Muscle layer of duodenum (tissue), 2 donors: Measurements from ENCODE around the gene IPO7.
"Not testable (repeated sequence)": the region's sequence is repeated elsewhere in the genome, so short reads cannot be mapped to it uniquely, and the experiment has no call there.

Experiments
- H3K27ac ChIP-seq: one replicate; pipeline ENCODE4 v1.7.0; 2013; ENCODE audit warnings: mild to moderate bottlenecking, low read length
- H3K27me3 ChIP-seq: one replicate; pipeline ENCODE4 v1.7.0; 2013; ENCODE audit warnings: low read depth, mild to moderate bottlenecking, control low read depth, low read length
- H3K36me3 ChIP-seq, 2 donors: one replicate each; pipeline ENCODE4 v1.7.0; 2013; ENCODE audit warnings: low read length in 2 of 2, control low read depth in 1 of 2, mild to moderate bottlenecking in 1 of 2; ENCODE audit not compliant: insufficient read depth in 2 of 2, control insufficient read depth in 1 of 2
- H3K4me1 ChIP-seq, 2 donors: one replicate each; pipeline ENCODE4 v1.7.0; 2013; ENCODE audit warnings: low read length in 2 of 2, mild to moderate bottlenecking in 2 of 2, control low read depth in 1 of 2, moderate library complexity in 1 of 2; ENCODE audit not compliant: insufficient read depth in 2 of 2, control insufficient read depth in 1 of 2
- H3K4me3 ChIP-seq, 2 donors: one replicate each; pipeline ENCODE4 v1.7.0; 2013; ENCODE audit warnings: low read length in 2 of 2, low read depth in 1 of 2, mild to moderate bottlenecking in 1 of 2
- H3K9me3 ChIP-seq, 2 donors: one replicate each; pipeline ENCODE4 v1.7.0; 2013; ENCODE audit warnings: low read length in 2 of 2, control low read depth in 1 of 2, mild to moderate bottlenecking in 1 of 2; ENCODE audit not compliant: control insufficient read depth in 1 of 2
- donor health status: healthy.

IPO7 gene

DNA sequence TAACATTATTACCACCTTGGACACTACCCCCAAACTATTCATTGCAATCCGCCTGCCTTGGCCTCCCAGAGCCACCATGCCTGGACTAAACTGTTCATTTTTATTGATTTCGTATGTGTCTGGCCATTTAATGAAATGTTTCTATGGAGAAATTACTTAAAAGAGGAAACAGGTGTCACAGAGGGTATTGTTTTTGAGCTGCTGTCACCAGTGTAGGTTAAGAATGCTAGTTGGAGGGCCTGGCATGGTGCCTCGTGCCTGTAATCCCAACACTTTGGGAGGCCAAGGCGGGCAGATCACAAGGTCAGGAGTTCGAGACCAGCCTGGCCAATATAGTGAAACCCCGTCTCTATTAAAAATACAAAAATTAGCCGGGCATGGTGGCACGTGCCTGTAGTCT, 17.4 kb downstream of the IPO7 start:
- not testable (repeated sequence) for H3K36me3 ChIP-seq, H3K4me3 ChIP-seq, H3K27ac ChIP-seq, H3K27me3 ChIP-seq, H3K9me3 ChIP-seq
- H3K4me1 ChIP-seq: peaks cover 0 to 22% of the 10 kb centered on the region in 2 donors

DNA sequence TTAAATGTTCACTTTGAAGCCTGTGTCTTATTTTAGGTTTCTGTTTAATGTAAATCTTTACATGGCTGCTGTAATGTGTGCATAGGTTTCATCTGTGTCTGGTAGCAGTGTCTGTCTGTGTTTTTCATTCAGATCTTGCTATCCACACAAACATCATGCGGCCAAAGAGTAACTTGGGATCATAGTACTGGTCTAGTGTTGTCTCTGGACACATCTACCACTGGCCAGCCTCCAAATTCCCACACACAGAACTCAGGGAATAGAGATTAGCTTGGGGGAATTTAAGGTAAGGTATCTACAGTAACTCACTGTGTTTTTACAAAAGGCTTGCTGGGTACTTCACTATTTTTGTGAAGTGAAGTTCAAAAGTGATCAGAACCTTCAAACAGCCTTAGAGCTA, 44.3 kb downstream of the IPO7 start:
- H3K27me3 ChIP-seq: no peaks in the 10 kb centered on the region
- H3K4me1 ChIP-seq: no peaks in the 10 kb centered on the region
- peaks cover 30 to 76% of the 10 kb centered on the region in 2 donors for H3K36me3 ChIP-seq
- H3K4me3 ChIP-seq: no peak overlapping the region
- no peaks in the 10 kb centered on the region for H3K9me3 ChIP-seq
- no peak overlapping the region for H3K27ac ChIP-seq

GRCh38 chr11:9438611-9439010, 54.2 kb downstream of the IPO7 start:
- H3K4me1 ChIP-seq: no peaks in the 10 kb centered on the region
- no peak overlapping the region for H3K27ac ChIP-seq
- H3K27me3 ChIP-seq: no peaks in the 10 kb centered on the region
- no peak overlapping the region for H3K4me3 ChIP-seq
- H3K9me3 ChIP-seq: no peaks in the 10 kb centered on the region
- peaks cover 52 to 69% of the 10 kb centered on the region in 2 donors for H3K36me3 ChIP-seq

- Histone ChIP-seq H3K36me3 (peaks cover 17 to 19% of the 10 kb centered on the region in 2 donors), H3K4me3 (no peak overlapping the region), H3K27me3 (no peaks in the 10 kb centered on the region)
Measured at GRCh38 chr11:9446230-9446629, 61.8 kb downstream of the IPO7 start.

DNA sequence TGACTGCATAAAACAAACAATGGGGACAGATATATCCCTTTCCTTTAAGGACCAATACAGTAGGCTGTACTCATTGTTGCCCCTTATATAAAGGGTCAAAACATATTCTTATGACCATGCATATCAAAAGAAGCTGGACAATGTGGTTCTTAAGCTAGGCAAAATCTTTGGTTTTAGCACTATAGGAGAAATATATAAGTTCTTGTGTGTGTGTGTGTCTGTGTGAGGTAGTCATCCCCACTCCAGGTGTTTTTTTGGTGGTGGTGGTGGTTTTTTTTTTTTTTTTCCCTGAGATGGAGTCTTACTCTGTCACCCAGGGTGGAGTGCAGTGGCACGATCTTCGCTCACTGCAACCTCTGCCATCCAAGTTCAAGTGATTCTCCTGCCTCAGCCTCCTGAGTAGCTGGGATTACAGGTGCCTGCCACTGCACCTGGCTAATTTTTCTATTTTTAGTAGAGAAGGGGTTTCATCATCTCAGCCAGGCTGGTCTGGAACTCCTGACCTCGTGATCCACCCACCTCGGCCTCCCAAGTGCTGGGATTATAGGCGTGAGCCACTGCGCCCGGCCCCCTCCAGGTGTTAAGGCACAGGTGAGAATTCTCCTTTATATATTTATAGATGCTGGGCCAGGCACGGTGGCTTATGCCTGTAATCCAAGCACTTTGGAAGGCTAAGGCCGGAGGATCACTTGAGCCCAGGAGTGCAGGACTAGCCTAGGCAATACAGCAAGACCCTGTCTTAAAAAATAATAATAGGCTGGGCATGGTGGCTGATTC, 64.3 kb downstream of the IPO7 start:
- Histone ChIP-seq H3K4me1 (no peaks in the 10 kb centered on the region), H3K4me3 (no peak overlapping the region), H3K36me3 (peaks cover 0 to 10% of the 10 kb centered on the region in 2 donors), H3K27me3 (no peaks in the 10 kb centered on the region), H3K9me3 (peaks cover 0 to 3% of the 10 kb centered on the region in 2 donors), H3K27ac (no peak overlapping the region)

More at GRCh38 chr11:9446230-9446629, 61.8 kb downstream of the IPO7 start:
- no peaks in the 10 kb centered on the region for H3K4me1 ChIP-seq
- H3K27ac ChIP-seq: no peak overlapping the region
- H3K9me3 ChIP-seq: no peaks in the 10 kb centered on the region

GRCh38 chr11:9452023-9452422, 67.6 kb downstream of the IPO7 start:
- H3K36me3 ChIP-seq, H3K4me3 ChIP-seq, H3K27me3 ChIP-seq, H3K27ac ChIP-seq, H3K9me3 ChIP-seq, H3K4me1 ChIP-seq: not testable (repeated sequence)

DNA sequence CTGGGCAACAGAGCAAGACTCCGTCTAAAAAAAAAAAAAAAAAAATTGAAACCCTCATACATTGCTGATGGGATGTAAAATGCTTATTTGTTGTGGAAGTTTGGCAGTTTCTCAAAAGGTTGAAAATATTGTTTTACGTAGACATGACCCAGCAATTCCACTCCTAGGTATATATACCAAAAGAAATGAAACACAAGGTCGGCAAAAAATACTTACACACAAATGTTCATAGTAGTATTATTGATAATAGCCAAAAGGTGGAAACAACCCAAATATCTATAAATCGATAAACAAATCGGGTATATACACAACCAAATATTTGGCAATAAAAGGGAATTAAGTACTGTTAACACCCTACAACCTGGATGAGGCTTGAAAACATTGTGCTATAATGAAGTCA, 71.3 kb downstream of the IPO7 start:
- H3K36me3 ChIP-seq: peaks cover 0 to 8% of the 10 kb centered on the region in 2 donors
- peaks cover 0 to 3% of the 10 kb centered on the region in 2 donors for H3K9me3 ChIP-seq
- no peaks in the 10 kb centered on the region for H3K27me3 ChIP-seq
- no peak overlapping the region for H3K4me3 ChIP-seq
- no peak overlapping the region for H3K27ac ChIP-seq
- no peaks in the 10 kb centered on the region for H3K4me1 ChIP-seq

DNA sequence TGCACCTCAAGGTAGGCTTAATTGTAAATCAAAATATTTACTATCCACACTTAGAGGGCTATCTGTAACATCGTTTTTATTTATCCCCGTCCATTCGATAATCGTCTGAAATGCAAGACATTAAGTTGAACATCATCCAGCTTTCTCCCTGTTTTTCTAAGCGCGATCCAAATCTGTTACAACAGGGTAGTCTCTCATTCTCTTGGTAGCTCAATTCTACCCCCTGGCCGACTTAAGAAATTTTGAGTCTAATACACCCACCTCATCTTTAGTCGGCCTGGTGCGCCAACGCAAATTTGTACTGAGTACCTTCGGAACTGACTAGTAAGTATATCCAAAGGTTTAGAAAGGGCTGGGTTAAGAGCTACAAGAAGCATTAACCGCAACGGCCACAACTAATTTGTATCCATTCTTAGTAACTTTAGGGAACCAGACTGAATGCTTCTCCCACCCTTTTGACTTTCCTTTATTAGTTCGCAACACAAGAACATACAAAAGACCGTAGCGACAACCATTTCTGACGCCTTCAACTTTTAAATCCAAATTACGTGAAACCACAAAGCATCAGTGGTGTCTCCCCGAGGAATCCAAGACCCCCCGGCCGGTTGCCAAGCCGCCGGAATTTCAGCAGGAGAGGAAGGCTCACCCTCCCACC, 75.3 kb downstream of the IPO7 start:
- Histone ChIP-seq H3K9me3 (no peaks in the 10 kb centered on the region), H3K27me3 (no peaks in the 10 kb centered on the region), H3K4me3 (peak overlapping the region; percentile 92 to 96), H3K4me1 (peaks cover 0 to 11% of the 10 kb centered on the region in 2 donors), H3K27ac (peak overlapping the region; percentile 100), H3K36me3 (peaks cover 0 to 18% of the 10 kb centered on the region in 2 donors)

- Histone ChIP-seq H3K4me1 (peaks cover 0 to 11% of the 10 kb centered on the region in 2 donors), H3K27ac (peak within 1 kb of the TSS; percentile 100), H3K36me3 (peaks cover 0 to 18% of the 10 kb centered on the region in 2 donors), H3K27me3 (no peaks in the 10 kb centered on the region), H3K4me3 (peak within 1 kb of the TSS; percentile 92 to 96), H3K9me3 (no peaks in the 10 kb centered on the region)
Measured at GRCh38 chr11:9460322-9461062, 76.0 kb downstream of the IPO7 start, which contains the start of gene ZNF143. TSS of gene ZNF143 (plus strand) at chr11:9461012. CDS start at chr11:9471309, 10,297 bp downstream.

DNA sequence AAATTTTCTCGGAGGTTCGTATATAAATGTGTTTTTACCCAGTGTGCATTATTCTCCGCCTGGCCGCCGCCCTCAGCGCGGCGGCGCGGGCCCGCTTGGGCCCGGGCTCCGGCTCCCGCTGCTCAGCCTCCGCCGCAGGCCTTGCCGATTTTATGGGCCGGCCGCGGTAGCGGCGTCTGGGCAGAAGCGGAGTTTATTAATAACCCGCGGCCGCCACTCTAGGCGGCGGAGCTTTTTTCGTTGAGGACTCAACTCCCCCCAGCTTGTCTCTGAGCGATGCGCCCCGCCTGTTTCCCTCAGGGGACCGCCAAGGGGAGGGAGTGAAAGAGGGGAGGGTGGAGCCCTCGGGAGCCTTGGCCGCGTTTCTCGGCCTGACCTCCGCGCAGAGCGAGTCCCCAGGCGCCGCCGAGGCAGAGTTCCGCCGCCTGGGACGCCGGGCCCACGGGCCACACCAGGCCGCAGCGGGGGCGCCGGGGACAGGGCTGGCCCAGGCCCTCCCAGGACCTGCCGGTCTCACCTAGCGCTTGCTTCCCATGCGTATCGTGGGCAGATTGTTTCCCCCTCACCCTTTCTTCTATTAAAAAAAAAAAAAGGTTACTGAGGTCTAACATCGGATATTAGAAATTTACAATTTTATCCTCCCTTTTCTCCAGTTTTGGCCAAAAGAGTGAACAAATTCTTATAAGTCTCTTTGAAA, 76.8 kb downstream of the IPO7 start:
- Histone ChIP-seq H3K27me3 (no peaks in the 10 kb centered on the region), H3K4me1 (peaks cover 0 to 11% of the 10 kb centered on the region in 2 donors), H3K27ac (peak overlapping the region; percentile 98), H3K9me3 (no peaks in the 10 kb centered on the region), H3K4me3 (peak overlapping the region; percentile 69 to 83), H3K36me3 (peaks cover 0 to 18% of the 10 kb centered on the region in 2 donors)

- Histone ChIP-seq H3K4me1 (peaks cover 0 to 11% of the 10 kb centered on the region in 2 donors), H3K9me3 (no peaks in the 10 kb centered on the region), H3K4me3 (peak overlapping the region; percentile 69 to 83), H3K36me3 (peaks cover 0 to 18% of the 10 kb centered on the region in 2 donors), H3K27me3 (no peaks in the 10 kb centered on the region), H3K27ac (peak overlapping the region; percentile 98)
Measured at GRCh38 chr11:9461760-9462134, 77.3 kb downstream of the IPO7 start.
